GM12892 (cell line): ENCODE measurements around the gene CBX5.

Experiments used
- POLR2A ChIP-seq: IDR thresholded peaks from 2 replicates; pipeline ENCODE4 v1.6.1; 2011; ENCODE audit warnings: low read depth, low read length, control low read depth
- POLR2AphosphoS5 ChIP-seq: IDR thresholded peaks from 2 replicates; pipeline ENCODE4 v1.6.1; 2011; ENCODE audit warnings: low read depth, low read length, control low read depth
- TAF1 ChIP-seq: IDR thresholded peaks from 2 replicates; pipeline ENCODE4 v1.6.1; 2011; ENCODE audit warnings: low read depth, mild to moderate bottlenecking, control low read depth, low read length, borderline replicate concordance

DNA sequence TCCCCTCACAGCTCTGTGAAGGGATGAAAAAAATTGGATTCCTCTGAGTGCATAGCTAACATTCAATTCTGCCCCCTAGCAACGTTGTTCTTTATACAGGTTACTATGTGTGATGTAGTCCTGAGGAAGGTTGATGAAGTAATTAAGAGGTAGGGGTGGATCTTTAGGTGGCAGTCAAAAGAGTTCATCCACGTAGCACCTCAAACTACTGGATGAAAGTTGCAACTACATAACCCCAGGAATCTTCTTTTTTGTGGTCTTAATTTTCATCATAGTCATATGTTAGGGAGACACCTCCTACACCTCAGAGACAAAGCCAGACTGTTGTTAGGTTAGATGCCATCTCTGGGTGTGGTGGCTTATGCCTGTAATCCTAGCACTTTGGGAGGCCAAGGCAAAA is 31.1 kb upstream of the CBX5 start:
- TF ChIP-seq POLR2A (no peak), POLR2AphosphoS5 (no peak), TAF1 (no peak)
